A549 treated with DMSO at 1 μM for 4 hours (cell line): ENCODE data around the gene ARFRP1. TPM values are rescaled to one million over a fixed set of nuclear protein-coding genes. Genes with fewer than 3 reads are reported as not detected.

Experiments
- total RNA-seq: library from RNA; stranded (reverse); fragments of 200-300 nt; extraction: Qiagen RNA extraction; gene quantifications from 5 replicates; pipeline ENCODE4 v1.2.3, GENCODE V29; 2022; ENCODE audit warnings: low read depth

The ARFRP1 gene
- 27.9 to 37.6 TPM (median 32.6 TPM) in 5 replicates for total RNA-seq

GRCh38 chr20:63707558-63708300, at the start of gene ARFRP1, which contains the start of gene ZGPAT:
Gene ARFRP1, minus strand, starts transcription at chr20:63707976. Its CDS starts 885 bp downstream, at chr20:63707091.
Gene ZGPAT, plus strand, starts transcription at chr20:63708039. Its CDS starts 542 bp downstream, at chr20:63708581.

GRCh38 chr20:63739130-63740069, 31.6 kb upstream of the ARFRP1 start, which contains the start of gene SLC2A4RG:
Gene SLC2A4RG, plus strand, starts transcription at chr20:63739776. Its CDS starts 137 bp downstream, at chr20:63739913.

DNA sequence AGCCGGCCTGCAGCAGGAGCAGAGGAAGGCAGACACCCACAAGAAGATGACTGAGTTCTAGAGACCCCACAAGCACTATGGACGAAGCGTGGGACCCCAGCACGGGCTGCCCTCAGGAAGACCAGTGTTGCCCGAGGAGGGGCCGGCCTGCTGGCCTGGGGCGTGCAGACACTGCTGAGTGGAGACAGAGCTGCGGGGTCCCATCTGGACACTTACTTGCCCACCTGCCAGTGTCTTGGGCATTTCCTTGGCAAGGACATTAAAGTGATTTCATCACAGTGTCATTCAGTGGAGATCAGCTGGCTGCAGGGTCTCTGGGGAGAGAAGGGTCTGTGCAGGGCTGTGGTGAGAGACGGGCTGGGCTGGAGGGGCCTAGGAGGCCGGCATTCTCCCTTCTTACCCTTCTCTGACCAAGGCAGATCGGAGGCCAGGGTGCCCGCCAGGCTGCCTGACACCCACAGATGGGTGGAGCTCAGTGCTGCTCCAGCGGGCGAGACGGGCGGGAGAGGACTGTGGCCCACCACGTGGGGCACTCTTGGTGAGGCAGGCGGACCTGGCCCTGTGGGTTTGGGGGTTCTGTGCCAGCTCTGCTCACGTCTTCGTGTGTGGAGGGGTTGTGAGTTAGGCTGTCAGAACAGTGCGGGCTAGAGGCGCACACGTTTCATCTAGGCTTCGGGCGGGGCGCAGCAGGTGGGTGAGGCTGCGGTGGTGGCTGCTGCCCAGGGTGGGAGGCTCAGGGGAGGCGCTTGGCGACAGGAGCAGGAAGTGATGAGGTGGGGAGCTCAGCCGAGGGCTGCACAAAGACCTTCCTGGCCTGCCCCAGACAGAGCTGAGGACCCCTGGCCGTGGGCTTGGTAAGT, 28.3 kb upstream of the ARFRP1 start, which contains the start of gene LIME1:
Gene LIME1, plus strand, starts transcription at position 806 of the 860 bp plus-strand sequence. CDS start 886 bp downstream, outside the sequence.

DNA sequence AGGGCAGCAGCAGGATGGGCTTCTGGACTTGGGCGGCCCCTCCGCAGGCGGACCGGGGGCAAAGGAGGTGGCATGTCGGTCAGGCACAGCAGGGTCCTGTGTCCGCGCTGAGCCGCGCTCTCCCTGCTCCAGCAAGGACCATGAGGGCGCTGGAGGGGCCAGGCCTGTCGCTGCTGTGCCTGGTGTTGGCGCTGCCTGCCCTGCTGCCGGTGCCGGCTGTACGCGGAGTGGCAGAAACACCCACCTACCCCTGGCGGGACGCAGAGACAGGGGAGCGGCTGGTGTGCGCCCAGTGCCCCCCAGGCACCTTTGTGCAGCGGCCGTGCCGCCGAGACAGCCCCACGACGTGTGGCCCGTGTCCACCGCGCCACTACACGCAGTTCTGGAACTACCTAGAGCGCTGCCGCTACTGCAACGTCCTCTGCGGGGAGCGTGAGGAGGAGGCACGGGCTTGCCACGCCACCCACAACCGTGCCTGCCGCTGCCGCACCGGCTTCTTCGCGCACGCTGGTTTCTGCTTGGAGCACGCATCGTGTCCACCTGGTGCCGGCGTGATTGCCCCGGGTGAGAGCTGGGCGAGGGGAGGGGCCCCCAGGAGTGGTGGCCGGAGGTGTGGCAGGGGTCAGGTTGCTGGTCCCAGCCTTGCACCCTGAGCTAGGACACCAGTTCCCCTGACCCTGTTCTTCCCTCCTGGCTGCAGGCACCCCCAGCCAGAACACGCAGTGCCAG, 11.0 kb downstream of the ARFRP1 start, which contains the start of gene TNFRSF6B:
Gene TNFRSF6B, plus strand, starts transcription at position 25 of the 729 bp plus-strand sequence. Its CDS starts 116 bp downstream, at position 141.

GRCh38 chr20:63657937-63658748, 49.6 kb downstream of the ARFRP1 start, which contains the start of gene RTEL1:
Gene RTEL1, plus strand, starts transcription at chr20:63658312. Its CDS starts 1,091 bp downstream, at chr20:63659403.

GRCh38 chr20:63653041-63653973, 54.5 kb downstream of the ARFRP1 start, which contains the start of gene STMN3:
Gene STMN3, minus strand, starts transcription at chr20:63653424. Its CDS starts 79 bp downstream, at chr20:63653345.

Other genes starting within 250 kb of the ARFRP1 start
- 0.47 to 0.86 TPM (median 0.75 TPM) in 5 replicates for gene KCNQ2, start 235.3 kb downstream of the ARFRP1 start, total RNA-seq
- 128 to 177 TPM (median 145 TPM) in 5 replicates for gene EEF1A2, start 208.9 kb downstream of the ARFRP1 start, total RNA-seq
- gene PPDPF, start 187.2 kb downstream of the ARFRP1 start, total RNA-seq = 248 to 342 TPM (median 288 TPM) in 5 replicates
- 2.1 to 3.1 TPM (median 2.5 TPM) in 5 replicates for gene PTK6, start 170.6 kb downstream of the ARFRP1 start, total RNA-seq
- 0.06 TPM in 1 of 5 replicates, not detected in the others for gene SRMS, start 160.2 kb downstream of the ARFRP1 start, total RNA-seq
- gene FNDC11, start 153.8 kb downstream of the ARFRP1 start, total RNA-seq = 0.07 to 0.20 TPM (median 0.16 TPM) in 5 replicates
- 7.3 to 11.0 TPM (median 9.5 TPM) in 5 replicates for gene HELZ2, start 133.7 kb downstream of the ARFRP1 start, total RNA-seq
- gene GMEB2, start 80.9 kb downstream of the ARFRP1 start, total RNA-seq = 8.9 to 12.1 TPM (median 11.2 TPM) in 5 replicates
- gene STMN3, start 54.6 kb downstream of the ARFRP1 start, total RNA-seq = 7.5 to 11.4 TPM (median 9.0 TPM) in 5 replicates
- 5.3 to 8.8 TPM (median 7.0 TPM) in 5 replicates for gene RTEL1, start 49.7 kb downstream of the ARFRP1 start, total RNA-seq
- gene TNFRSF6B, start 11.3 kb downstream of the ARFRP1 start, total RNA-seq = 0.81 to 1.1 TPM (median 1.0 TPM) in 4 of 5 replicates, not detected in the other
- gene ZGPAT, start 63 bp upstream of the ARFRP1 start, total RNA-seq = 24.0 to 30.5 TPM (median 27.2 TPM) in 5 replicates
- 3.4 to 11.6 TPM (median 8.1 TPM) in 5 replicates for gene LIME1, start 28.7 kb upstream of the ARFRP1 start, total RNA-seq
- gene SLC2A4RG, start 31.8 kb upstream of the ARFRP1 start, total RNA-seq = 60.9 to 99.3 TPM (median 87.7 TPM) in 5 replicates
- gene ZBTB46, start 123.3 kb upstream of the ARFRP1 start, total RNA-seq = 0.50 to 0.94 TPM (median 0.77 TPM) in 5 replicates
- 0.05 TPM in 1 of 5 replicates, not detected in the others for gene ABHD16B, start 153.5 kb upstream of the ARFRP1 start, total RNA-seq
- gene TPD52L2, start 157.3 kb upstream of the ARFRP1 start, total RNA-seq = 119 to 136 TPM (median 132 TPM) in 5 replicates
- gene DNAJC5, start 187.2 kb upstream of the ARFRP1 start, total RNA-seq = 26.4 to 31.6 TPM (median 31.2 TPM) in 5 replicates
- gene UCKL1, start 248.4 kb upstream of the ARFRP1 start, total RNA-seq = 22.8 to 34.9 TPM (median 29.4 TPM) in 5 replicates